MM.1S (cell line): Measurements from ENCODE around the gene SAMD14.

ENCODE experiments used
- DNase-seq: peaks from one replicate; pipeline ENCODE4 v3.0.0-alpha.2; 2015
- H2AFZ ChIP-seq: fragments of 300-600 bp; sonication (generic); 2 replicates; pipeline ENCODE4 v1.6.0; 2016; ENCODE audit warnings: antibody characterized with exemption, low read length
- H3F3A ChIP-seq: fragments of 300-600 bp; sonication (generic); 2 replicates; pipeline ENCODE4 v1.6.1; 2016; ENCODE audit warnings: mild to moderate bottlenecking, antibody characterized with exemption, low read length, moderate library complexity, mixed read lengths; ENCODE audit not compliant: insufficient read depth
- H3K27ac ChIP-seq: fragments of 300-600 bp; sonication (generic); 2 replicates; pipeline ENCODE4 v1.5.1; 2016; ENCODE audit warnings: mild to moderate bottlenecking, low read length
- H3K27me3 ChIP-seq: fragments of 300-600 bp; sonication (generic); replicated peaks from 2 replicates; pipeline ENCODE4 v1.6.0; 2016; ENCODE audit warnings: low read length; ENCODE audit not compliant: insufficient read depth
- H3K36me3 ChIP-seq: fragments of 300-600 bp; sonication (generic); replicated peaks from 2 replicates; pipeline ENCODE4 v1.6.1; 2016; ENCODE audit warnings: mild to moderate bottlenecking, low read length, mixed read lengths; ENCODE audit not compliant: insufficient read depth
- H3K4me1 ChIP-seq: fragments of 300-600 bp; sonication (generic); 2 replicates; pipeline ENCODE4 v1.6.1; 2016; ENCODE audit warnings: low read length, mixed read lengths
- H3K4me2 ChIP-seq: fragments of 300-600 bp; sonication (generic); 2 replicates; pipeline ENCODE4 v1.6.0; 2016; ENCODE audit warnings: low read depth, low read length
- H3K4me3 ChIP-seq: fragments of 300-600 bp; sonication (generic); 2 replicates; pipeline ENCODE4 v1.5.1; 2016; ENCODE audit warnings: low read length, mixed read lengths
- H3K79me2 ChIP-seq: fragments of 300-600 bp; sonication (generic); 2 replicates; pipeline ENCODE4 v1.6.1; 2016; ENCODE audit warnings: mixed run types, low read length, mixed read lengths
- H3K9ac ChIP-seq: fragments of 300-600 bp; sonication (generic); 2 replicates; pipeline ENCODE4 v1.6.1; 2016; ENCODE audit warnings: low read length, mixed read lengths
- H3K9me2 ChIP-seq: fragments of 300-600 bp; sonication (generic); replicated peaks from 2 replicates; pipeline ENCODE4 v1.6.1; 2016; ENCODE audit warnings: mild to moderate bottlenecking, low read length, mixed read lengths; ENCODE audit not compliant: insufficient read depth
- H3K9me3 ChIP-seq: fragments of 300-600 bp; sonication (generic); replicated peaks from 2 replicates; pipeline ENCODE4 v1.6.1; 2016; ENCODE audit warnings: mild to moderate bottlenecking, low read length, mixed read lengths; ENCODE audit not compliant: insufficient read depth
- H4K20me1 ChIP-seq: fragments of 300-600 bp; sonication (generic); 2 replicates; pipeline ENCODE4 v1.6.1; 2016; ENCODE audit warnings: mild to moderate bottlenecking, low read length, moderate library complexity, mixed read lengths; ENCODE audit not compliant: insufficient read depth
- CTCF ChIP-seq: fragments of 300-600 bp; sonication (generic); IDR thresholded peaks from 2 replicates; pipeline ENCODE4 v1.5.1; 2016; ENCODE audit warnings: antibody characterized with exemption, low read length, mixed read lengths
- EZH2 ChIP-seq: fragments of 300-600 bp; sonication (generic); optimal IDR thresholded peaks from 2 replicates; pipeline ENCODE3; 2017; ENCODE audit warnings: low read depth, mild to moderate bottlenecking, antibody characterized with exemption, low read length, mixed read lengths
- EZH2phosphoT487 ChIP-seq: fragments of 300-600 bp; sonication (generic); IDR thresholded peaks from 2 replicates; pipeline ENCODE4 v1.6.1; 2018; ENCODE audit warnings: antibody characterized with exemption, low read length

SAMD14 gene

GRCh38 chr17:50170662-50171370 lies 40.9 kb upstream of the SAMD14 start:
- Histone ChIP-seq H3K4me1 (peaks cover 24% of the 10 kb centered on the region), H3F3A (peaks cover 9% of the 10 kb centered on the region; the same call in 1 of the 2 replicates), H3K27ac (peak overlapping the region; percentile 49; the same call in 1 of the 2 replicates), H4K20me1 (no peaks in the 10 kb centered on the region), H3K9ac (no peak overlapping the region), H2AFZ (peak overlapping the region; percentile 43; the same call in 1 of the 2 replicates), H3K27me3 (no peaks in the 10 kb centered on the region), H3K36me3 (no peaks in the 10 kb centered on the region), H3K9me3 (no peaks in the 10 kb centered on the region), H3K9me2 (no peaks in the 10 kb centered on the region), H3K4me2 (peak overlapping the region; percentile 26; the same call in 1 of the 2 replicates), H3K4me3 (no peak overlapping the region), H3K79me2 (no peaks in the 10 kb centered on the region)
- TF ChIP-seq CTCF, result no peak
- no peak for TF ChIP-seq EZH2
- TF ChIP-seq EZH2phosphoT487, result no peak
- peak; percentile 87 for DNase-seq

GRCh38 chr17:50169881-50170459 lies 40.0 kb upstream of the SAMD14 start:
- H3K27ac ChIP-seq, result no peak overlapping the region
- no peaks in the 10 kb centered on the region for H3K79me2 ChIP-seq
- H3K36me3 ChIP-seq, result no peaks in the 10 kb centered on the region
- no peak overlapping the region for H2AFZ ChIP-seq
- H3K9ac ChIP-seq, result no peak overlapping the region
- no peak overlapping the region for H3K4me3 ChIP-seq
- no peaks in the 10 kb centered on the region for H3K9me2 ChIP-seq
- DNase-seq, result no peak
- TF ChIP-seq CTCF (no peak), EZH2phosphoT487 (no peak), EZH2 (no peak)
- H3K9me3 ChIP-seq, result no peaks in the 10 kb centered on the region
- H4K20me1 ChIP-seq, result no peaks in the 10 kb centered on the region
- peaks cover 9% of the 10 kb centered on the region; the same call in 1 of the 2 replicates for H3F3A ChIP-seq
- H3K4me1 ChIP-seq, result peaks cover 24% of the 10 kb centered on the region
- no peaks in the 10 kb centered on the region for H3K27me3 ChIP-seq
- no peak overlapping the region for H3K4me2 ChIP-seq

- peak; percentile 59 for DNase-seq
- TF ChIP-seq CTCF (peak; percentile 78), EZH2phosphoT487 (no peak), EZH2 (no peak)
- H4K20me1 ChIP-seq, result no peaks in the 10 kb centered on the region
- peaks cover 24% of the 10 kb centered on the region for H3K4me1 ChIP-seq
- no peaks in the 10 kb centered on the region for H3K9me3 ChIP-seq
- H3K9me2 ChIP-seq, result no peaks in the 10 kb centered on the region
- H3K27ac ChIP-seq, result no peak overlapping the region
- H3K27me3 ChIP-seq, result no peaks in the 10 kb centered on the region
- no peaks in the 10 kb centered on the region for H3K36me3 ChIP-seq
- 0 out of 2 replicates have a peak overlapping the region, but pooled peaks have one; percentile 22 for H2AFZ ChIP-seq
- no peaks in the 10 kb centered on the region for H3K79me2 ChIP-seq
- H3K4me3 ChIP-seq, result peak overlapping the region; percentile 5; the same call in 1 of the 2 replicates
- H3K9ac ChIP-seq, result no peak overlapping the region
- peaks cover 9% of the 10 kb centered on the region; the same call in 1 of the 2 replicates for H3F3A ChIP-seq
- peak overlapping the region; percentile 35 for H3K4me2 ChIP-seq
Observed at GRCh38 chr17:50169121-50169764, 39.3 kb upstream of the SAMD14 start.
